ENCODE measurements around the gene ENAH.
A peak's percentile ranks its signal among the peaks of the same experiment; 100 is the strongest.
"Not testable (repeated sequence)": the region's sequence is repeated elsewhere in the genome, so short reads cannot be mapped to it uniquely, and the experiment has no call there.

ENAH gene

DNA sequence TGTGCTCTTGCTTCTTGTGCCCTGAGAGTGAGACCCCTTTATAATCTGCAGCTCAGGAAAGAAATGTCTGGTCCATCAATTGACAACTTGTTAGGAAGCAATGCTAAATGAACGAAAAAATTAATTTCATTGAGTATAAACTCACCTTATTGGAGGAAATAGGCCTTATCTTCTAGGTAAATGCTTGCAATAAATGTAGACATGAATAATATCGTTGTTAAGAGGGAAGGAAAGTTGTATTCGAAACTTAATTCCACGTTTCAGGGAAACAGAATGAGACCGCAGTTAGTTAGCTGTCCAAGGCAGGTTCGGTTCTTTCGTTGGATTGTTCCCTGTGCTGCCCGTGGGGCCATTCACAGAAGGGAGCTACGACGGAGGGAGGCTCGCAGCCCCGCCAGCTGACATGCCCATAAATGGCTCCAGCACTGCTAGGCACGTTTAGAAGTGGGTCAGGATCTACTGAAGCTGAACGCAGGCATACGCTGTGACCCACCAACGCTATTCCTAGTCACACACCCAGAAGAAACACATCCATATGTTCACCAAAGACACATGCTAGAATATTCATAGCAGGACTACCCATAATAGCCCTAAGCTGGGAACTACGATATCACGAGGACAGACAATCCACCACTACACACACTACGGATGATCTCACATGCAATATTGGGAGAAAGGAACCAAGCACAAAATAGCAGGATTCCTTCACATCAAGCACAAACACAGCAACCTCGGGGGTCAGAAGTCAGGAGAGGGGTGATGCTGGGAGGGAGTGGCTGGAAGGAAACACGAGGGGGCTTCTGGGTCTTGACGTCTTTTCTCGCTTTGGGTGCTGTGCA is 168.9 kb downstream of the ENAH start:
- DNase-seq, result no peak

DNA sequence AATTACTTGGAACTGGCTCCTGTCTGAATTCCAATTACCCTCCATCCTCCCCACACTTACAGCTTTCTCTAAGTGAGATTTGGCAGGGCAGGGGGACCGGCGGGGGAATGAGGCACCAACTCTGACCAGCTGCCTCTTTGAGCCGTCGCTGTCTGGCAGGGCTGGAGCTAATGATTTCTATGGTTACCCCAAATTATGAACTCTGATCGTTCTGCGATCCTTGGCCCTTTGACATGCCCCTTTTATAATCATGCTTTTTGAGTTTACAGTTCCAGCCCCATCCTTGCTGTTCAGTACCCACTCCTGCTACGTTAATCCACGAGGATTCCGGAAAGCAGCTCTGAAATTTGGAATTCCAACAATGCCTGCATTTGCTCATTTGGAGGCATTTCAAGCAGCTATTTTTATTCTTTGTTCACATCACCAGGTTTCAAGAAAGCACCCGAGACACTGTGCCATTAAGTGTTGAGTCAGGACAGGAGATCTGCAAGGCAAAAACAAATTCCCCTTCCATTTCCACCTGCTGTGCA is 170.4 kb downstream of the ENAH start:
- DNase-seq, result no peak

DNA sequence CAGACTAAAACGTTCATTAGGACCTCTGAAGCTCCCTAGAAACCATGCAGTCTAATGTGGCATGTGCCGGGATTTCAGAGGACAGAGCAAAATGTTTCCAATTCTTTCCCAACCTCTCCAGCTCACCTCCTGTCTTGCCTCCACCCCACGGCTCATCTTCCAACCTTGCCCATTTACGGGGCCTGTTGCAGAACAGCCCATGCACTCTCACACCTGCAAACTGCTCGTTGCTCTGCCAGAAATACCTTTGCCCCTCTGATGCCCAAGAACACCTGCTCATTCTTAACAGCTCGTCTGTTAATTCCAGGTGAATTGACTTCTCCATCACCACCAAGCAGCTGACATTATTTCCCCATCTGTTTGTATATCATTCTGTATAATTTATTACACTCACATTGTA is 171.2 kb downstream of the ENAH start:
- peak; percentile 24 for DNase-seq

DNA sequence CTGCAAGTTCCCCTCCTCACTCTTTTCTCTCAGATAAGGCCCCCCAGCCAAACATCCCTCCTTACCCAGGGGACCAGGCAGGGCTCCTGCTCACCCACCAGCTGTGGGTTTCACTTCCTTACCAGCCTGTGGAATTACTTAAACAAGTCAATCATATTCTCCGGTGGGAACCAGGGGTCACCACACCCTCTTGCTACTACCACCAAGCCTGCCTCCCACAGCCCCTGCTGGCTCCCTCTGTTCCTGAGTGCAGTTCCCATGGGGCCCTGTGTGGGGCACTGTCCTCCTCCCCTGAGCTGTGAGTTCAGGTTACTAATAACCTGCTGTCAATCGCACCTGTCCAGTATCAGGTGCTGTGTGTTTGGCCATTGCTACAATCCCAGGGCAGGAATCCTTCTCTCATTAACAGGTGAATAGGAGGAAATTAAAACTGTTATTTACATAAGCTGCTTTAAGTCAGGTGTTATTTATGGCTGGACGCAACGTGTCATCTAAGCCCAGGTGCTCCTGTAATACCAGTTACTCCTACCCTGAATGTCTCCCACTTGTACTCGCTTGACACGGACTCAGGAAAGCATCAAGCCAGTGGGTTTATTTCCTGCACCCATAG is 172.0 kb downstream of the ENAH start:
- DNase-seq, result peak; percentile 76

DNA sequence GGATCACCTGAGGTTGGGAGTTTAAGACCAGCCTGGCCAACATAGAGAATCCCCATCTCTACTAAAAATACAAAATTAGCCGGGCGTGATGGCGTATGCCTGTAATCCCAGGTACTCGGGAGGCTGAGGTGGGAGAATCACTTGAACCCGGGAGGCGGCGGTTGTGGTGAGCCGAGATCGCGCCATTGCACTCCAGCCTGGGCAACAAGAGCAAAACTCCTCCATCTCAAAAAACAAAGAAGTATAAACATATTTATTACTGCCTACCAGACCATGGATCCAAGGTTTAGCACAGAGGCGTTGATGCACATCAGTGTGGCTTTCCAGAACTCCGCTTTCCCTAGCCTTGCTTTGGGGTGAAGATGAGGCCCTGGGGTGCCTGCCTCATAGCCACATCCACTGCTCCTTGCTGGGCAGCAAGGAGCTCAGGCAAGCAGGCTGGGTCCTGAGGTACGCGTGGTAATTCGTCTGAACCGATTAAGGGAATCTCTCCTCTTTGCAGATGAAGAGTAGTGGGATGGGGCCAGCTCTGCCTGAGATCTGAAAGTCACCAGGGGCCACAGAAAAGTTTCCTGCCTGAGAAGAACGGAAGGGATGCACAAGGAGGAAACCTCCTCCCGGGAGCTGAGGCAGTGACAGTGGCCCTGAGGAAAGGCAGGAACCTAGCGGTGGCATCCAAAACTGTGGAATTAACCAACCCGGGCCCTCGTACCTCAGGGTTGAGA is 172.8 kb downstream of the ENAH start:
- no peak for DNase-seq

DNA sequence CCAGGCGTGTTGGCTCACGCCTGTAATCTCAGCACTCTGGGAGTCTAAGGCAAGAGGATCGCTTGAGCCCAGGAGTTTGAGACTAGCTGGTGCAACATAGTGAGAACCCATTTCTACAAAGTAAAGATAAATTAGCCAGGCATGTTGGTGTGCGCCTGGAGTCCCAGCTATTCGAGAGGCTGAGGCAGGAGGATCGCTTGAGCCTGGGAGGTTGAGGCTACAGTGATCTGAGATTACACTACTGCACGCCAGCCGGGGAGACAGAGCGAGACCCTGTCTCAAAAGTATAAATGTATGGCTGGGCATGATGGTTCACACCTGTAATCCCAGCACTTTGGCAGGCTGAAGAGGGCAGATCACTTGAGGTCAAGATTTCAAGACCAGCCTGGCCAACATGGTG is 173.6 kb downstream of the ENAH start:
- DNase-seq, result no peak

DNA sequence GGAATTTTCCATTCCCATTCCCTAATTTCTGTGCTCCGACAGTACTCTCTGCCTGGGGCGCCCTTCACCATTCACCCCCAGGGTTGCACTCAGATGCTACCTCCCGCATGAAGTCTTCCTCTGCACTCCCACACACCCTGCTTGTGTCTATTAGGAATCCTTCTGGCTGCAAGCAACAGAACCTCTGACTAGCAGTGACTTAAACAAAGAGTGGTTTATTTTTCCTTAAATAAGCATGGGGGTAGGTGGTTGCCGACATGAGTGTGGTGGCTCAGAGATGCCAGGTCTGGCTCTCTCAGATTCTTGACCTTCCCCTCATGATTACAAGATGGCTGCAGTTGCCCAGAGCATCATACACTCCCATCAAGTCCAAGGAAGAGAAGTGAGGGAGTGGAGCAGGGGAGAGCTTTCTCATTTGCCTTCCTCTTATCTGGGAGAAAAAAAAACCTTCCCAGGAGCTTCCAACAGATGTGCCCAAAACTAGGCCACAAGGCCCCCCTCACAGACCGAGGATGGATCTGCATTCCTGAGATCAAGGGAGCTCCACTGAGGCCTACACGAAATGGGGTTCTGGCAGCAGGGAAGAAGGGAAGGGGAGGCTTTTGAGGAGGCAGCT is 175.5 kb downstream of the ENAH start:
- no peak for DNase-seq

DNA sequence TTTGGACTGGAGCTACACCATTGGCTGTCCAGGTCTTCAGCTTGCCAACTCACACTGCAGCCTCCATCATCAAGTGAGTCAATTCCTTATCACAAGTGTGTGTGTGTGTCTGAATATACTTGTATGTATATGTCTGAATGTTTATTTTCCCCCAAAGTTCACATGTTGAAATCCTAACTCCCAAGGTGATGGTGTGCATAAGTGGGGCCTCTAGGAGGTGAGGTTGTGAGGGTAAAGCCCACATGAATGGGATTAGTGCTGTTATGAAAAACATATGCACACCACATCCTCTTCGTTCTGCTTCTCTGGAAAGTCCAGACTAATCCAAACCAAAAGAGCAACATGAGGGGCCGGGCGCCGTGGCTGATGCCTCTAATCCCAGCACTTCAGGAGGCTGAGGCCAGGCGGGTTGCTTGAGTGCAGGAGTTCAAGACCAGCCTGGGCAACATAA is 176.4 kb downstream of the ENAH start:
- no peak for DNase-seq

DNA sequence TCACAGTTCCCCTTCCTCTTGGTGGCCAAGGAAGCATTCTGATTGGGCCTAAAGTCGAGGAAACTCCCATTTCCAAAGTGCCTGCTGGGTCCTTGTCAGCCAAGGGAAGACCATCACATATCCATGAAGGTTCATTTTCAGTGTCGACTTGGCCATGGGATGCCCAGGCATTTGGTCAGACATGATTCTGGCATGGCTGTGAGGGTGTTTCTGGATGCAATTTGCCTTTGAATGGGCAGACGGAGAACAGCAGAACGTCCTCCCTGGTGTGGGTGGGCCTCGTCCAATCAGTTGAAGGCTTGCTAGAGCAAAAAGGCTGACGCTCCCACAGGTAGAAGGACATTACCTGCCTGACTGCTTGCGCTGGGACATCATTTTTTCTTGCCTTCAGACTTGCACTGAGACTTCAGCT is 176.8 kb downstream of the ENAH start:
- no peak for DNase-seq

DNA sequence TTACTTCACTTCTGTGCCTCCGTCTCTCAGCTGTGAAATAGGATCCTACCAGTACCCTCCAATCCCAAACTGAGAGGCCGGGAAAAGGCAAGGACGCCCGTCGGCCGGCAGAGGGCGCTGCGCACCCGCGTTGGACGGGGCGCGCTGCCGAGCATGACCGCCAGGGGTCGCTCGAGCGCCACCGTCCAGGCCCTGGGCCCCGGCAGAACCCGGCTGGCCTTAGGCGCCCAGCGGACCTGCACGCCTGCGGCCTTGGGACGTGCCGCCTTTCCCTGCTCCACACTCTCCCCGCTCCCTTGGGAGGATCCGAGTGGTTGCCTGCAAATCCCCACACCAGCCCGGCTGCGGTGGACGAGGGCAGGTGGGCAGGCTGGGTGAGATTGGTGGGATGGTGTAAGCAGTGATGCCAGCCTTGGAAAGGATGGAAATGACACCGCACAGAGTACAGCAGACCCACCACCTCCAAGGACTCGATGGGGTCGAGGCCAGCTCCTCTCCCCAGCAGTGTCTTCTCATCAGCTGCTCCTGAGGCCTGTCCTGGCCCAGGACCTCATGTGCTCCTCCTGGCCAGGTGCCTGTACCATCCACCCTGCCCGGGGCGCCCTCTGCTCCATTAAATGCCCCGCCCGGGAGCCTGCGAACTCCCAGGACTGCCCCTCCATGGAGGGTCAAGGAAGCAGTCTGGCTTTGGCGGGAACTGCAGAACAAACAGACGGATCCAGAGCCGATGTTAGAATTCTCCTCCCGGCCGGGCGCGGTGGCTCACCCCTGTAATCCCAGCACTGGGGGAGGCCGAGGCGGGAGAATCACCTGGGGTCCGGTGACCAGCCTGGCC is 177.7 kb downstream of the ENAH start:
- peak; percentile 44 for DNase-seq

DNA sequence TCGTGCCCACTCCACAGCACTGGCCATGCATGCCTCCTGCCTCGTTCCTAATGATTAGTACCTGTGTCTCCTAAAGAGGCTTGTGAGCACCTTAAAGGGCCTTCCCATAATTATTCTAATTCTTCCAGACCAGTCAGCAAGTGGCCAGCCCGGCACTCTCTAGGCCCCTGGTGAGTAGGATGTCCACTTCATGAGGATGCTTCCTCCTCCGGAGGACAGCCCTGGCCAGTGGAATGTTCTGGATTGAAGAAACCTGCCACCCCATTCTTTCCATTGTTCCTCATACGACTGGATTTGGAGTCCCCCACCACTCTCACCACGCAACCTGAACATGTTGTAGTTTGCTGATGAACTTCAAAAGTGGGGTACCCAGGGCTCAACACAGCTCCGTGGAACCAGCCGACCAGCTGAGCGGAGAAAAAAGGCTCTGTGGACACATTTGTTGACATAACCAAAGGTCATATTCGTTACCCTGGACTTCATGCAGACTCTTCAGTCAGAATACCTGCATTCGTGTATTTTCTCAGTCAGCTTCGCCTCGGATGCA is 178.4 kb downstream of the ENAH start:
- DNase-seq, result no peak

DNA sequence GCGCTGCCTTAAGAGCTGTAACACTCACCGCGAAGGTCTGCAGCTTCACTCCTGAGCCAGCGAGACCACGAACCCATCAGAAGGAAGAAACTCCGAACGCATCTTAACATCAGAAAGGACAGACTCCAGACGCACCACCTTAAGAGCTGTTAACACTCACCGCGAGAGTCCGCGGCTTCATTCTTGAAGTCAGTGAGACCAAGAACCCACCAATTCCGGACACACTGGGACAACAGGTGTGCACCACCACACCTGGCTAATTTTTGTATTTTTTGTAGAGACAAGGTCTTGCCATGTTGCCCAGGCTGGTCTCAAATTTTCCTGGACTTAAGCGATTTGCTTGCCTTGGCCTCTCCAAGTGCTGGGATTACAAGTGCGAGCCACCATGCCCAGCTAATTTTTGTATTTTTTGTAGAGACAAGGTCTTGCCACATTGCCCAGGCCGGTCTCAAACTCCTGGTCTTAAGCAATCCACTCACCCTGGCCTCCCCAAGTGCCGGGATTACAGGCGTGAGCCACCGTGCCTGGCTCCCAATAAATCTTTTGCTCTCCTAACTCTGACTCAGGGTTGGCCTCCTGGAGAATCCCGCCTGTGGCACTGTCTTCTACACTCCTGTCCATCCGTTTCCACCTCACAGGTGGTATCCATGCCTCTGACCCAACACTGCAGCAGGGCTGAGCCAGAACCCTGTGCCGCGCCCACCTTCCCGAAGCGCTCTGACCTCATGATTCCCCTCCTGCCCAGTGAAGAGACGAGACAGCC is 179.1 kb downstream of the ENAH start:
- not testable (repeated sequence) for DNase-seq

DNA sequence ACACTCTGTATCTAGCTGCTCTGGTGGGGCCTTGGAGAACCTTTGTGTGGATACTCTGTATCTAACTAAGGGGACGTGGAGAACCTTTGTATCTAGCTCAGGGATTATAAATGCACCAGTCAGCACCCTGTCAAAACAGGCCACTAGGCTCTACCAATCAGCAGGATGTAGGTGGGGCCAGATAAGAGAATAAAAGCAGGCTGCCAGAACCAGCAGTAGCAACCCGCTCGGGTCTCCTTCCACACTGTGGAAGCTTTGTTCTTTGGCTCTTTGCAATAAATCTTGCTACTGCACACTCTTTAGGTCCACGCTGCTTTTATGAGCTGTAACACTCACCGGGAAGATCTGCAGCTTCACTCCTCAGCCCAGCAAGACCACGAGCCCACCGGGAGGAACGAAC is 179.7 kb downstream of the ENAH start:
- not testable (repeated sequence) for DNase-seq

DNA sequence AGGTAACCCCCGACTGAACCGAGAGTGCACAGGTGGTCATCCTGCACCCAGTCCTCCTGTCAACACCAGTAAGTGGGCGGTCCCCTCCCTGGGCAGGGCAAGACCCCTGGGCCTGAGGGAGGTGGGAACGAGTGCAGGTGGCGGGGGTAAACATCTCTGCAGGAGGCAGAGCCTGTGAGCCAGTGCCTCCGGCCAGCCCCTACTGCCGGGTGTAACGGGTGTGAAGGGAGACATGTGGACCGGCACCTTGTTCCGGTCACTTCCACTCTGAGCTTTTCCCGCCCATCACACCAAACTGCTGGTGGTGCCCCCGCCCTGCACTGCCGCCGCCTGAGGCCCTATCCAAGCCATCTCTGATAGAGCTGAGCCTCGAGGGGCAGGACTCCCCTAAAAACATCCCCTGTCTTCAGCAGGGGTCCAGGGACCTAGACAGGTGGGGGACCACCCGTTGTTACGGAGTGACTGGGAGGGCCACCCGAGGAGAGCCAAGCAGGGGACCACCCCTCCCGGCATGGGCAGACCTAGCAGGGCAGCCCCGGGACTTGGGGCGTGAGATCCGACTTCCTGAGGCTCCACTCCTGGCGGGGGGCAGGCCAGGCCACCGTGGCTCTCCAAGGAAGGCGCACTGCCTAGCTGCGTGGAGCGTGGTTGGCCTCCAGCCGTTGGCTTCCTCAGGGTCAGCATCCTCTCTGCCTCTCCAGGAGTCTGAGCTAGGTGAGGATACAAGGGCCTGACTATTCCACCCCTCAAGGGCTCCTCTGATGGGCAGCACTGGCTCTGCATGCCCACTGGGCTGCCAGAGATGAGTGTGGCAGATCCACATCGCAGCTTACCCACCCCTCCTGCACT is 181.2 kb downstream of the ENAH start:
- no peak for DNase-seq

DNA sequence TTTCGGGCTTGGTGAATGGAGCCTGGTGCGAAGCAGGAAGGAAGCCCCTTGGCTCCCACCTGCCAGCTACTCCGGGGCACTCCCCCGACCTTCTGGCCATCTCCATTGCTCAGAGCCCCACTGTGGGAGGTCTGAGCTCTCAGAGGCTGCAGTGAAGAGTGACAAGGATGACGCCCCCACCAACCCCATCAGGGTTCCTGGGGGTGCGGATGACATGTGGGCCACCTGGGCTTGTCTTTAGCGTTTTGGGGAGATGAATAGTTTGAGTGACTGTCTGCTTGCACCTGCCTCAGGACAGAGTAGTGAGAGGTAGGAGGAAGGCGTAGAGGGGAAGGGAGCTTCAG is 181.8 kb downstream of the ENAH start:
- DNase-seq, result no peak

DNA sequence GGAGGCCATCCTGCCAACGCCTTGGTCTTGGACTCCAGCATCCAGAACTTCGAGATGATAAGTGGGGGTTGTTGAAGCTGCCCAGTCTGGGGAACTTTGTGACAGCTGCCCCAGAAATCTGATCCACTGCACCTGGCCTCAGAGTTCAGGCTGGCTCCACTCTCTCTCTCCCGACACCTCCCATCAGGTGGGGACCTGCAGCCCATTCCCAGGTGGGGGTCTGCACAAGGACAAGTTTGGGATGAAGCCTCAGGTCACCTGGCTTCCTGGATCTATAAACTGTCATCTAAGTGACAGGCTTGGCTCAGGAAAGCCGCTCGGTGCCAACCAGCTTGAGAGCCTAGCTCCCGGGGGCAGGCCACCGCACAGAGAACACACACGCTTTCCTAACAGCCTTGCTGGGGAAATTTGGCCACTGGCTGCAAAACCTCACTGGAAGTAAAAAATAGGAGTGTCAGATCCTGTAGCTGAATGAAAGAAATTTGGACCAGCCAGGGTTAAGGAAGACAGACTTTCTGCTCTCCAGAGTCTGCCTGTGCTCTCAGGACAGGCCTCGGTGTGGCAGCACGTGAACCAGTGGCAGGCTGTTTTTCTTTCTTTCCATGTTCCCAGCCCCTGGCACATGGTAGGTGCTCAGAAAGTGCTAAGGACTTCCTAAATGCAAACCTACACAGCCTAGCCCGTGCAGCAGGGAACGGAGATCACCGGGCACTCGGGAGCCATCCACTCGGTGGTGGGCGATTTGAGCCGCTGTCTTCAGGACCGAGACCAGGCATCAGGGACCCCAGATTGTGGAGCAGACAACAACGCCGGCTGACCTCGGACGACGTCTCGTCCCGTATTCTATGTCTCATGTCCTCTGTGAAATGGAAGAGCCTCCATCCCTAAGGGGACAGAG is 182.5 kb downstream of the ENAH start:
- DNase-seq, result no peak

DNA sequence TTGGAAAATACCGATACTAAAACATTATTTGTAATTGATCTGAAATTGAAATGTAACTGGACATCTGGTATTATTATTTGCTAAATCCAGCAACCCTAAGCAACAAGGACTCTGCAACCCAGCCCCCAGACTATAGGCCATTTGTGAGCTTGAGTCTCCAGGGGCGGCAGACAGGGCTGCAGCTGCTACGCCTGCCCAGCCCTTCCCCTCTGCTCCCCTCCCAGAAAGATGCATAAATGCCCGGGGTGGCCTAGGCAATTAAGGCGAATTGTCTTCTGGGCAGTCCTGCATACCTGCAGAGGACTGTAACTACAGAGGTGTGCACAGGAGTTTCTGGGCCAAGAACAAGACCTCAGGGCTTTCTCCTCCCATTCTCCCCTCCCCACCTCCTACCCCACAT is 183.9 kb downstream of the ENAH start:
- no peak for DNase-seq

DNA sequence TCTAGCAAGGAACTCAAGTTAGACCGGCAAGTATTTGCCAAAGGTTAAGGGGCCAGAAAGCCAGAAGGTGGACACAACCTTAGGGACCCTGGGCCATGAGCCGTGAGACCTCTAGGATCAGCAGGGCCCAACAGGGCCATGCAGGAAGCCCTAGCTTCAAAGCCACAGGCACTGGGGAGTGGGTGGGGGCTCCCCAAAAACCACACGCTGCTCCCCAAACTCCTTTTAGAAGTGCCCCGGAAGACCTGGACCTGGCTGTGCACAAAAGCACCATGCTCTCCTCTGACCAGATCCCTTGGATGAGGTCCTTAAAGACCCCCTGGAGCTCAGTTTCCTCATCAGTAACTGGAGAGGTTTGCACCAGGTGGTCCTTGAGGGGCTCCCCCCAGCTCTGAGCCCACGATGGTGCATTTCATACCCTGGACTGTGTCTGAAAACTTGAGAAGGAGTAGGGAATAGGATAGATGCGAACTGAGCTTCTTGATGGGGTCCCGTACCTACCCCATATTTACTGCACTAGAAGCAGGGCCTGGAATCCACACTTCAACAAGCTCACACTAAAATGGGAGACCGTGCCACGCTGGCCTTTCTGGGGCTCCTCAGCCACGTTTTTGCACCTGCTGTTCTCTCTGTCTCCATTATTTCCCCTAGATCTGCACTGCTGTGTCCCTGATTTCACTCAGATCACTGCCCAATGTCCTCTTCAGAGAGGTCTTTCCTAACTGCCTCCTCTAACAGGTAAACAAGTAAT is 184.5 kb downstream of the ENAH start:
- DNase-seq, result no peak
